ENCODE measurements around the gene ZNF598. TPM values are rescaled to one million over a fixed set of nuclear protein-coding genes. Genes with fewer than 3 reads are reported as not detected.

The ZNF598 gene
- total RNA-seq, 1 donor from 2014 or later: 46.0 TPM

DNA sequence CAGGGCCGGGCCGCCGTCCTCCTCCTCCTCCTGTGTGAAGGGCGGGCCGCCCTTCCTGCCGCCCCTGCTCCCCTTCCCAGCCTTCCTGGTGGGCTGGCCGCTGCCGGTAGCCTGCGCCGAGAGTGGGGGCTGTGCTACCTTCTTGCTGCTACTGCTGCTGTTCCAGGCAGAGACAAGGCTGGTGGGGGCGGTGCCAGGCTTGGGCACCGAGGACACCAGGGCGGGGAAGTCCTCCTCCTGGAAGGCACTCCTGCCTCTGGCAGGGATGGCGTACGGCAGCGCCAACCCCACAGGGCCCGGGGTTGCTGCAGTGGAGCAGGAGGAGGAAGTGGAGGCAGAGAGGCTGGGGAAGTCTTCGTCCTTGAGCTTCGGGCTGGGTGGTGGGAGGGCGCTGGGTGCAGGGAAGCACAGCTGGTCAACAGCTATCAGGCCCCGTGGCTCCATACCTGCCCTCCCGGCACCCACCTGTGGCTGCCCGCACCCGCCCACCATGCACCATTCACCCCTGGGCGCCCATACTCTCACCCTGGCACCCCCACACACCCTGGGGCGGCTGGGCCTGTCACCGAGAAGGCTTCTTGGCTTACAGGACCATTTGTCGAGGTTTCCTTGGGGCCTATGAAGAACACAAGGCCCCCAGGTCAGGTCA, 9.6 kb downstream of the ZNF598 start:
- no peaks in the 10 kb centered on the region for H3K27me3 ChIP-seq (ENCODE audit: insufficient read depth, low read length)
- peaks cover 40% of the 10 kb centered on the region for H3K79me2 ChIP-seq (ENCODE audit: insufficient read depth, low read length)
- H3K36me3 Mint-ChIP-seq (ENCODE audit: low read depth, unreplicated experiment): peaks cover 9% of the 10 kb centered on the region
- peaks cover 57% of the 10 kb centered on the region for H4K20me1 ChIP-seq (ENCODE audit: insufficient read depth, low read length)
- H3K27ac ChIP-seq (ENCODE audit: low read depth, low read length): no peak overlapping the region
- no peaks in the 10 kb centered on the region for H3K9me3 ChIP-seq (ENCODE audit: insufficient read depth, low read depth, low read length)
- no peak overlapping the region for H3K9ac ChIP-seq (ENCODE audit: low read length)
- H3K4me2 ChIP-seq (ENCODE audit: low read length): no peak overlapping the region
- H3K9me3 Mint-ChIP-seq (ENCODE audit: unreplicated experiment): no peaks in the 10 kb centered on the region
- no peak overlapping the region for H3K27ac Mint-ChIP-seq (ENCODE audit: unreplicated experiment)
- TF ChIP-seq, protein P1, sequence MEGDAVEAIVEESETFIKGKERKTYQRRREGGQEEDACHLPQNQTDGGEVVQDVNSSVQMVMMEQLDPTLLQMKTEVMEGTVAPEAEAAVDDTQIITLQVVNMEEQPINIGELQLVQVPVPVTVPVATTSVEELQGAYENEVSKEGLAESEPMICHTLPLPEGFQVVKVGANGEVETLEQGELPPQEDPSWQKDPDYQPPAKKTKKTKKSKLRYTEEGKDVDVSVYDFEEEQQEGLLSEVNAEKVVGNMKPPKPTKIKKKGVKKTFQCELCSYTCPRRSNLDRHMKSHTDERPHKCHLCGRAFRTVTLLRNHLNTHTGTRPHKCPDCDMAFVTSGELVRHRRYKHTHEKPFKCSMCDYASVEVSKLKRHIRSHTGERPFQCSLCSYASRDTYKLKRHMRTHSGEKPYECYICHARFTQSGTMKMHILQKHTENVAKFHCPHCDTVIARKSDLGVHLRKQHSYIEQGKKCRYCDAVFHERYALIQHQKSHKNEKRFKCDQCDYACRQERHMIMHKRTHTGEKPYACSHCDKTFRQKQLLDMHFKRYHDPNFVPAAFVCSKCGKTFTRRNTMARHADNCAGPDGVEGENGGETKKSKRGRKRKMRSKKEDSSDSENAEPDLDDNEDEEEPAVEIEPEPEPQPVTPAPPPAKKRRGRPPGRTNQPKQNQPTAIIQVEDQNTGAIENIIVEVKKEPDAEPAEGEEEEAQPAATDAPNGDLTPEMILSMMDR (IDR thresholded peaks at IDR 0.05; ENCODE audit: insufficient read depth, low read depth, low read length): no peak
- no peak for TF ChIP-seq EZH2 (IDR thresholded peaks at IDR 0.05; ENCODE audit: insufficient read depth, low read length)
- H3K4me1 ChIP-seq (ENCODE audit: insufficient read depth, low read length): peaks cover 14% of the 10 kb centered on the region
- peaks cover 2% of the 10 kb centered on the region for H3K4me1 Mint-ChIP-seq (ENCODE audit: low read depth, unreplicated experiment)
- H3K27me3 Mint-ChIP-seq (ENCODE audit: low read depth, unreplicated experiment): no peaks in the 10 kb centered on the region
- peaks cover 8% of the 10 kb centered on the region for H3K36me3 ChIP-seq (ENCODE audit: insufficient read depth, low read length)
- no peak overlapping the region for H3K4me3 ChIP-seq (ENCODE audit: insufficient read depth, low read depth, low read length)
- FAIRE-seq (no peak), DNase-seq (ENCODE audit: low read depth) (no peak)
- H3K4me3 Mint-ChIP-seq (ENCODE audit: unreplicated experiment): no peak overlapping the region
- no peak overlapping the region for H2AFZ ChIP-seq (ENCODE audit: low read depth, low read length)

DNA sequence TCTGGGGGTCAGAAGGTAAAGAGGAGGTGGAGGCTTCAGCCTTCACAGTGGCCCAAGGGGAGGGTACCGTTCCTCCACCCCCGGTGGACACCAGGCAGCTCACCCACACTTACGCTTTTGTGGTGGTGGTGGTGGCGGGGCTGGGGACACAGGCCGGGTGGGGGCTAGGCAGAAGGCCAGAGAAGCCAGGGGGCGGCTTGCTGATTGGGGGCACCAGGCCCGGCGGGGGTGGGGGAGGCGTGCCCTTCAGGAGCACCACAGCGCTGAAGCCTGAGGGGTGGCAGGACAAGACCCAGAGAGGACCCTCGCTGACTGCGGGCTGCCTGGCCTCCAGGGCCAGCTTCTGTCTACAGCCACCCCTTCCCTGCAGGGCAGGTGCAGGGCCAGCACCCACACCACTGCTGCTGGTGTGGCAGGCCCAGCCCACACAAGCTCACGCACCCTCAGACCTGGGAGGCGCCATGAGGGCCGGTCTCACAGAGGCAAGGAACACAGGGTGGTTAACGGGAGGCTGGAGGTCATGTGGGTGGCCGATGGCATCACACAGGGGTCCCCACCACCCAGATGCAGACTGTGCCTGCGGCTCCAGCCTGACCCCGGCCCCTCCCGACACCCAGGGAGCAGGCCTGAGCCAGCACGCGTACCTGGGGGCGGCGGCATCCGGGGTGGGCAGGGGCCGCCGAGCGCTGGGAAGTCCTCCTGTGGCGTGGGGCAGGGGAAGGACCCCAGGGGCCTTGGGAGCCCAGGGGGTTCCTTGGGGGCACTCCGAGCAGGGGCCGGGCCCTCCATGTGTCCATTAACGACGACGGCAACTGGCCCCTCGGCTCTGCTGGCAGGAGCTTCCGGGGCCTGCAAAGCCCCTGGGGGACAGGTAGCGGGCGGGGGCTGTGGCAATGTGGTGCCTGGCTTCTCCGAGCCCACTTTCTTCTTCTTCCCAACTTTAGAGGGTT, 10.5 kb downstream of the ZNF598 start:
- peaks cover 9% of the 10 kb centered on the region for H3K36me3 Mint-ChIP-seq (ENCODE audit: low read depth, unreplicated experiment)
- H3K9ac ChIP-seq (ENCODE audit: low read length): no peak overlapping the region
- H3K4me1 Mint-ChIP-seq (ENCODE audit: low read depth, unreplicated experiment): peaks cover 2% of the 10 kb centered on the region
- H4K20me1 ChIP-seq (ENCODE audit: insufficient read depth, low read length): peaks cover 49% of the 10 kb centered on the region
- H3K4me1 ChIP-seq (ENCODE audit: insufficient read depth, low read length): peaks cover 6% of the 10 kb centered on the region
- peaks cover 8% of the 10 kb centered on the region for H3K36me3 ChIP-seq (ENCODE audit: insufficient read depth, low read length)
- H3K9me3 Mint-ChIP-seq (ENCODE audit: unreplicated experiment): no peaks in the 10 kb centered on the region
- no peak overlapping the region for H3K4me2 ChIP-seq (ENCODE audit: low read length)
- H3K27me3 ChIP-seq (ENCODE audit: insufficient read depth, low read length): no peaks in the 10 kb centered on the region
- no peak overlapping the region for H3K4me3 ChIP-seq (ENCODE audit: insufficient read depth, low read depth, low read length)
- no peak overlapping the region for H3K27ac ChIP-seq (ENCODE audit: low read depth, low read length)
- H2AFZ ChIP-seq (ENCODE audit: low read depth, low read length): no peak overlapping the region
- no peak overlapping the region for H3K27ac Mint-ChIP-seq (ENCODE audit: unreplicated experiment)
- H3K27me3 Mint-ChIP-seq (ENCODE audit: low read depth, unreplicated experiment): no peaks in the 10 kb centered on the region
- no peak overlapping the region for H3K4me3 Mint-ChIP-seq (ENCODE audit: unreplicated experiment)
- TF ChIP-seq, protein P1 (IDR thresholded peaks at IDR 0.05; ENCODE audit: insufficient read depth, low read depth, low read length): no peak
- no peak for TF ChIP-seq EZH2 (IDR thresholded peaks at IDR 0.05; ENCODE audit: insufficient read depth, low read length)
- no peak for DNase-seq (ENCODE audit: low read depth)
- no peak for FAIRE-seq
- no peaks in the 10 kb centered on the region for H3K9me3 ChIP-seq (ENCODE audit: insufficient read depth, low read depth, low read length)
- peaks cover 31% of the 10 kb centered on the region for H3K79me2 ChIP-seq (ENCODE audit: insufficient read depth, low read length)

Measured in astrocyte (in vitro differentiated cells and primary cell).